ENCODE results near the gene TXNDC5. TPM values are rescaled to one million over a fixed set of nuclear protein-coding genes. Genes with fewer than 3 reads are reported as not detected.

TXNDC5 gene
- total RNA-seq, 4 donors from 2014 or later, result 113 to 159 (median 132) TPM

DNA sequence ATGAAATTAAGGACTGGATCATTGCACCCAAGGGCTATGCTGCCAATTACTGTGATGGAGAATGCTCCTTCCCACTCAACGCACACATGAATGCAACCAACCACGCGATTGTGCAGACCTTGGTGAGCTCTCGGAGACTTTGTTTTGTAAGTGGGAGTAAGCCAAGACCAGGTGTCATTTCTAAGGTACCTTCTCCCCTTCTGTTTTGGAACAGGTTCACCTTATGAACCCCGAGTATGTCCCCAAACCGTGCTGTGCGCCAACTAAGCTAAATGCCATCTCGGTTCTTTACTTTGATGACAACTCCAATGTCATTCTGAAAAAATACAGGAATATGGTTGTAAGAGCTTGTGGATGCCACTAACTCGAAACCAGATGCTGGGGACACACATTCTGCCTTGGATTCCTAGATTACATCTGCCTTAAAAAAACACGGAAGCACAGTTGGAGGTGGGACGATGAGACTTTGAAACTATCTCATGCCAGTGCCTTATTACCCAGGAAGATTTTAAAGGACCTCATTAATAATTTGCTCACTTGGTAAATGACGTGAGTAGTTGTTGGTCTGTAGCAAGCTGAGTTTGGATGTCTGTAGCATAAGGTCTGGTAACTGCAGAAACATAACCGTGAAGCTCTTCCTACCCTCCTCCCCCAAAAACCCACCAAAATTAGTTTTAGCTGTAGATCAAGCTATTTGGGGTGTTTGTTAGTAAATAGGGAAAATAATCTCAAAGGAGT, 30.4 kb downstream of the TXNDC5 start:
- 87 to 88% methylated on average over 13 of the region's 13 CpGs for WGBS, 2 donors
- intact Hi-C loops (cut with DNase I), result no loop called here
- H3K36me3 ChIP-seq, result peaks cover 35 to 44% of the 10 kb centered on the region in 2 donors
- H3K4me1 ChIP-seq, result no peaks in the 10 kb centered on the region
- H3K4me3 ChIP-seq (replicated peaks in 1 of 3), result no peak overlapping the region
- H3K9me3 ChIP-seq, result no peaks in the 10 kb centered on the region
- no peak for DNase-seq
- no peak for TF ChIP-seq POLR2A (IDR thresholded peaks at IDR 0.05)
- TF ChIP-seq, protein P1, sequence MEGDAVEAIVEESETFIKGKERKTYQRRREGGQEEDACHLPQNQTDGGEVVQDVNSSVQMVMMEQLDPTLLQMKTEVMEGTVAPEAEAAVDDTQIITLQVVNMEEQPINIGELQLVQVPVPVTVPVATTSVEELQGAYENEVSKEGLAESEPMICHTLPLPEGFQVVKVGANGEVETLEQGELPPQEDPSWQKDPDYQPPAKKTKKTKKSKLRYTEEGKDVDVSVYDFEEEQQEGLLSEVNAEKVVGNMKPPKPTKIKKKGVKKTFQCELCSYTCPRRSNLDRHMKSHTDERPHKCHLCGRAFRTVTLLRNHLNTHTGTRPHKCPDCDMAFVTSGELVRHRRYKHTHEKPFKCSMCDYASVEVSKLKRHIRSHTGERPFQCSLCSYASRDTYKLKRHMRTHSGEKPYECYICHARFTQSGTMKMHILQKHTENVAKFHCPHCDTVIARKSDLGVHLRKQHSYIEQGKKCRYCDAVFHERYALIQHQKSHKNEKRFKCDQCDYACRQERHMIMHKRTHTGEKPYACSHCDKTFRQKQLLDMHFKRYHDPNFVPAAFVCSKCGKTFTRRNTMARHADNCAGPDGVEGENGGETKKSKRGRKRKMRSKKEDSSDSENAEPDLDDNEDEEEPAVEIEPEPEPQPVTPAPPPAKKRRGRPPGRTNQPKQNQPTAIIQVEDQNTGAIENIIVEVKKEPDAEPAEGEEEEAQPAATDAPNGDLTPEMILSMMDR (IDR thresholded peaks at IDR 0.05), result no peak
- H3K27ac ChIP-seq, result no peak overlapping the region
- no peaks in the 10 kb centered on the region for H3K27me3 ChIP-seq

DNA sequence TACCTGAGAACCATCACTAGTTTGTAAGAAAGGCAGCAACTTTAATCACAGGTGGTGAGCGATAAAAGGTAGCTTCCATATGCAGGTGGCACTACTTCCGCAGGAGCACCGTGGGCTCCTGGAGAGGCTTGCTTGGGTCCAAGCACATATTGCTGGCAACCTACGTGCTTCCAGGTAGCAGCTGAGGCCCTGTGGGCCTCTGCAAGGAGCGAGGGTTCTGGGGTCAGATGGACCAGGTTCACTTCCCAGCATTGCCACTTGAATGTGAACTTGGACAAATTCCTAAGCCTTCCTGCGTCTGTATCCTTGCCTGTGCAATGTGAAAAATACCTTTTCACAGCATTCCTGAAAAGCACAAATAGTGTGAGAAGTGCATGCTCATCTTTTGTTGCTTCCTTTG, 31.0 kb downstream of the TXNDC5 start:
- H3K9me3 ChIP-seq, result no peaks in the 10 kb centered on the region
- WGBS, 2 donors, result 90 to 92% methylated on average over 6 of the region's 6 CpGs
- no peak overlapping the region for H3K27ac ChIP-seq
- no peak for TF ChIP-seq POLR2A (IDR thresholded peaks at IDR 0.05)
- TF ChIP-seq, protein P1 (IDR thresholded peaks at IDR 0.05), result no peak
- H3K36me3 ChIP-seq, result peaks cover 29 to 38% of the 10 kb centered on the region in 2 donors
- no peaks in the 10 kb centered on the region for H3K4me1 ChIP-seq
- no peak overlapping the region for H3K4me3 ChIP-seq (replicated peaks in 1 of 3)
- H3K27me3 ChIP-seq, result no peaks in the 10 kb centered on the region
- intact Hi-C loops (cut with DNase I), result no loop called here
- DNase-seq, result no peak

DNA sequence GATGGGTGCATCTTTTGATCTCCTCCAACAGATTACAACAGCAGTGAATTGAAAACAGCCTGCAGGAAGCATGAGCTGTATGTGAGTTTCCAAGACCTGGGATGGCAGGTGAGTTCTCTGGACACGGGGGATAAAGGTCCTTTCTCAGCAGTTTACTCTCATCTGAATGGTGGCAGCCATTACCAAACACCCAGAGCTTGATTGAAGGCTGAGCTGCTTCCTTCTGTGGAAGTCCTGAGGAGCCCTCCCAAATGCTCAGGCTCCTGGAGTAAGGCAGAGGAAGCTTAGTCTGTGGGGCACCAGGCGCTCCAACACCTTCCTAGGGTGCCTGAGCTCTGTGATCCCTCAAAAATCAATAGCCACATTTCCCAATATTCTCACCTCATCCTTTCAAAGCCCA, 31.5 kb downstream of the TXNDC5 start:
- Histone ChIP-seq H3K27me3 (no peaks in the 10 kb centered on the region), H3K4me3 (replicated peaks in 1 of 3) (no peak overlapping the region), H3K4me1 (no peaks in the 10 kb centered on the region), H3K36me3 (peaks cover 24 to 33% of the 10 kb centered on the region in 2 donors), H3K9me3 (no peaks in the 10 kb centered on the region), H3K27ac (no peak overlapping the region)
- WGBS, 2 donors, result 79 to 100% methylated on average over 2 of the region's 2 CpGs
- intact Hi-C loops (cut with DNase I), result no loop called here
- no peak for DNase-seq
- TF ChIP-seq, protein P1 (IDR thresholded peaks at IDR 0.05), result no peak
- no peak for TF ChIP-seq POLR2A (IDR thresholded peaks at IDR 0.05)

DNA sequence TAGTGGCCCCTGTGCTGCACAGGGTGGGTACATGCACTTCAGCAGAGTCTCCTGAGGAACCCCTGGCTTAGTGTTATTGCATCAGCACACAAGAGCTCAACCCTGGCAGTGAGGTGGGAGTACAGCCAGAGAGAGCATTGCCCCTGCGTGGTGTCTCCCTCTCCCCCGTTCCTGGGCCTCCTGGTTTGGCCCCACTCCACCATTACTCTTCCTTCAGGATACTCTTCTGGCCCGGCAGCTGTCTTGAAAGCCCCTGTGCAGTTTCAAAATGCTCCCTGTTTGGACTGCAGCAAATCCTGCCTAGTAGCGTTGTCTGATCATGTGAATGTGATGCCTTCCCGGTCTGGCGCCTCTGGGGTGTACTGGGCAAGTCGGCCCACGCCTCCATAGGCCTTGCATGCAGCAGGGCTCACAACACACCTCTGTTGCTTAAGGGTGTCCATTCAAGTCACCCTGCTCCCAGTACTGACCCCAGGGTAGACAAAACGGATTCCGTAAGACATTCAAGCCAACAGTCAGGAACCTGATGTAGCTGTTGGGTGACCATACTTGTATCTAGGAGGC, 32.1 kb downstream of the TXNDC5 start:
- DNase-seq, result no peak
- no peak for TF ChIP-seq POLR2A (IDR thresholded peaks at IDR 0.05)
- TF ChIP-seq, protein P1 (IDR thresholded peaks at IDR 0.05), result no peak

DNA sequence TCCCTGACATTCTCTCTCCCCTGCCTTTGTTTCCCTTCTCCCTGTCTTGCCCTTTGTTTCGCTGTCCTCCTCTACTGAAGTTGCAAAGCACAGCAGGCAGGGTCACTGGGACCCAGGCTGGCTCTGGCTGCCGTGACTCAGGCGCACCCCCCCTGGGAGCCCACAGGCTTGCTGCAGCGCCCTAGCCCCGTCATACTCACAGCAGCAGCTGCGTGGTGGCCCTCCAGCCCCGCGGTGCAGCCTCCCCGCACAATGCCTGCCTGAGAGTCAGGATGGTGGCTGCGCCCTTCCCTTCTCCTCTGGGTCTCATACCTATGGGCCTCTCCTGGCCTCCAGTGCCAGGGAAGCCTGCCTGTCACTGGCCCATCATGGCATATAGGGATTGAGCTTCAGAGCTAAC, 41.7 kb downstream of the TXNDC5 start:
- no peak overlapping the region for H3K4me3 ChIP-seq (replicated peaks in 1 of 3)
- no peaks in the 10 kb centered on the region for H3K4me1 ChIP-seq
- no peaks in the 10 kb centered on the region for H3K9me3 ChIP-seq
- no peak overlapping the region for H3K27ac ChIP-seq
- intact Hi-C loops (cut with DNase I), result no loop called here
- 91 to 92% methylated on average over 4 to 10 of the region's 10 CpGs for WGBS, 2 donors
- TF ChIP-seq, protein P1 (IDR thresholded peaks at IDR 0.05), result no peak
- no peak for TF ChIP-seq POLR2A (IDR thresholded peaks at IDR 0.05)
- no peaks in the 10 kb centered on the region for H3K27me3 ChIP-seq
- DNase-seq, result no peak
- H3K36me3 ChIP-seq, result no peaks in the 10 kb centered on the region

More for the DNA sequence above, 32.1 kb downstream of the TXNDC5 start:
- H3K9me3 ChIP-seq, result no peaks in the 10 kb centered on the region
- H3K4me1 ChIP-seq, result no peaks in the 10 kb centered on the region
- H3K4me3 ChIP-seq (replicated peaks in 1 of 3), result no peak overlapping the region
- peaks cover 19 to 27% of the 10 kb centered on the region in 2 donors for H3K36me3 ChIP-seq
- WGBS, 2 donors, result 83 to 86% methylated on average over 6 to 10 of the region's 10 CpGs
- intact Hi-C loops (cut with DNase I), result no loop called here
- no peak overlapping the region for H3K27ac ChIP-seq
- H3K27me3 ChIP-seq, result no peaks in the 10 kb centered on the region

Measured in thyroid gland (tissue), 4 donors.